OCI-LY3 (cell line): ENCODE data around the gene ZBTB49.
"Not testable (repeated sequence)": the region's sequence is repeated elsewhere in the genome, so short reads cannot be mapped to it uniquely, and the experiment has no call there.

Experiments
- H2AFZ ChIP-seq: fragments of 200-600, 300-600 bp; shearing (Covaris generic); 2 replicates; pipeline ENCODE4 v1.6.0; 2014; ENCODE audit warnings: antibody characterized with exemption, low read depth, low read length
- H3K27ac ChIP-seq: fragments of 200-600, 300-600 bp; sonication (generic); 2 replicates; pipeline ENCODE4 v1.5.1; 2014; ENCODE audit warnings: mild to moderate bottlenecking, low read length, moderate library complexity, mixed read lengths
- H3K27me3 ChIP-seq: fragments of 200-600, 300-600 bp; sonication (generic); 2 replicates; pipeline ENCODE4 v1.6.1; 2014; ENCODE audit warnings: low read depth, low read length, mixed read lengths
- H3K36me3 ChIP-seq: fragments of 200-600, 300-600 bp; sonication (generic); replicated peaks from 2 replicates; pipeline ENCODE3; 2014; ENCODE audit warnings: low read depth, low read length, mixed read lengths
- H3K4me1 ChIP-seq: fragments of 300-600, 200-600 bp; sonication (generic); 2 replicates; pipeline ENCODE4 v1.6.1; 2014; ENCODE audit warnings: low read length, mixed read lengths
- H3K4me2 ChIP-seq: fragments of 200-600, 300-600 bp; sonication (generic); 2 replicates; pipeline ENCODE4 v1.6.1; 2014; ENCODE audit warnings: low read length, mixed read lengths
- H3K4me3 ChIP-seq: fragments of 300-600, 200-600 bp; sonication (generic); 2 replicates; pipeline ENCODE4 v1.5.1; 2014; ENCODE audit warnings: antibody characterized with exemption, mild to moderate bottlenecking, low read length, moderate library complexity
- H3K79me2 ChIP-seq: fragments of 300-600, 200-600 bp; shearing (Covaris generic); 2 replicates; pipeline ENCODE4 v1.6.1; 2014; ENCODE audit warnings: mild to moderate bottlenecking, low read length, mixed read lengths
- H3K9ac ChIP-seq: fragments of 300-600, 200-600 bp; shearing (Covaris generic); 2 replicates; pipeline ENCODE4 v1.6.0; 2014; ENCODE audit warnings: mild to moderate bottlenecking, low read length, moderate library complexity
- H3K9me3 ChIP-seq: fragments of 200-600, 300-600 bp; shearing (Covaris generic); 2 replicates; pipeline ENCODE4 v1.6.1; 2014; ENCODE audit warnings: low read length, mixed read lengths; ENCODE audit not compliant: insufficient read depth
- H4K20me1 ChIP-seq: fragments of 200-600, 300-600 bp; sonication (generic); 2 replicates; pipeline ENCODE4 v1.6.1; 2016; ENCODE audit warnings: low read length, mixed read lengths; ENCODE audit not compliant: insufficient read depth
- CTCF ChIP-seq: fragments of 200-600, 300-600 bp; sonication (generic); IDR thresholded peaks from 2 replicates; pipeline ENCODE4 v1.5.1; 2014; ENCODE audit warnings: antibody characterized with exemption, low read length, low read depth
- EZH2phosphoT487 ChIP-seq: fragments of 200-600 bp; shearing (Covaris generic); IDR thresholded peaks from 2 replicates; pipeline ENCODE4 v1.6.1; 2018; ENCODE audit warnings: antibody characterized with exemption, mixed run types, low read depth

The ZBTB49 gene

DNA sequence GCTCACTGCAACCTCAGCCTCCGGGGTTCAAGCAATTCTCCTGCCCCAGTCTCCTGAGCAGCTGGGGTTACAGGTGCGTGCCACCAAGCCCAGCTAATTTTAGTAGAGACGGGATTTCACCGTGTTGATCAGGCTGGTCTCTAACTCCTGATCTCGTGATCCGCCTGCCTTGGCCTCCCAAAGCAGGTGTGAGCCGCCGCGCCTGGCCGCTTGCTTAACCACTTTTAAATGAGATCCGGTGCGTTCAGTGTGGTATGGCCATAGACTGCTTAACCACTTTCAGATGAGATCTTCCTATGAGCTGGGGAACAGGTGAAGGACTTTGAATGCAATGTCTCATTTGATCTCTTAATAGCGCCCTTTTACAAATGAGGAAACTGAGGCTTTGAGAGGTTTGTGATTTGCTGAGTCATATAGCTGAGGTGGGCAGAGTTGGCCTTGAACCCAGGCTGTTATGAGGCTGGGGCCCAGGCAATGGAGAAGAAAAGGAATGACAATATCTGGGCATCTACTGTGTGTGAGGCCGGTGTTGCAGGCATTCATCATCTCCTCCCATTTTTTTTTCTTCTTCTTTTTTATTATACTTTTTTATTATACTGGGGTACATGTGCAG is 55.0 kb downstream of the ZBTB49 start:
- Histone ChIP-seq H3K4me1 (peaks cover 65% of the 10 kb centered on the region), H3K27ac (peak overlapping the region; percentile 96), H3K4me3 (peak overlapping the region; percentile 90), H2AFZ (no peak overlapping the region), H3K27me3 (no peaks in the 10 kb centered on the region), H3K9ac (peak overlapping the region; percentile 97), H3K4me2 (peak overlapping the region; percentile 99), H3K79me2 (peaks cover 49% of the 10 kb centered on the region), H4K20me1 (peaks cover 13% of the 10 kb centered on the region; the same call in 1 of the 2 replicates), H3K36me3 (peaks cover 42% of the 10 kb centered on the region), H3K9me3 (no peaks in the 10 kb centered on the region)
- TF ChIP-seq EZH2phosphoT487: no peak
- TF ChIP-seq CTCF: no peak

- Histone ChIP-seq H3K4me1 (peaks cover 49% of the 10 kb centered on the region), H3K4me3 (no peak overlapping the region), H3K4me2 (no peak overlapping the region), H3K79me2 (peaks cover 42% of the 10 kb centered on the region), H3K36me3 (peaks cover 49% of the 10 kb centered on the region), H3K9ac (no peak overlapping the region), H2AFZ (no peak overlapping the region), H4K20me1 (peaks cover 15% of the 10 kb centered on the region; the same call in 1 of the 2 replicates), H3K27ac (no peak overlapping the region), H3K9me3 (no peaks in the 10 kb centered on the region), H3K27me3 (no peaks in the 10 kb centered on the region)
- TF ChIP-seq CTCF (no peak), EZH2phosphoT487 (no peak)
Measured at GRCh38 chr4:4347585-4347984, 57.5 kb downstream of the ZBTB49 start.

GRCh38 chr4:4348585-4348984 is 58.5 kb downstream of the ZBTB49 start:
- H3K9me3 ChIP-seq, H3K27me3 ChIP-seq, H3K4me3 ChIP-seq, H3K4me2 ChIP-seq, H2AFZ ChIP-seq, H3K9ac ChIP-seq, H3K27ac ChIP-seq: not testable (repeated sequence)
- Histone ChIP-seq H4K20me1 (peaks cover 21% of the 10 kb centered on the region; the same call in 1 of the 2 replicates), H3K79me2 (peaks cover 32% of the 10 kb centered on the region), H3K36me3 (peaks cover 57% of the 10 kb centered on the region), H3K4me1 (peaks cover 39% of the 10 kb centered on the region)

DNA sequence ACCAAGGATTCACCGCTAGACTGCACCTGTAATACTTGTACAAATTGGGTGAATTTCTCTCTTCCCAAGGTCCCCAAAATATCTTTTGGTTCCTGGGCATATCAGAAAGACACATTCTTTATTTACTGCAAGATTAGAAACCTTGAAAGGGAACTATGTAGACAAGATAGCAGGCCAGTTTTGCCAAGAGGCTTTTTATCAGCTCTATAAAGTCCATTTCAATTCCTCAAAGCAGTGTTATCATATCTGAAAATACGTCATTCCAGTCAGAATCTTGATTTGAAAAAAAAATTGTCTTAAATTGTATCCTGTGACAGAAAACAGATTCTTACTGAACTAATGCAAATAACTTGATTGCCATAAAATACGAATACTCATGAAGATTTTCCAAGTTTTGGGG is 59.8 kb downstream of the ZBTB49 start:
- Histone ChIP-seq H3K27me3 (no peaks in the 10 kb centered on the region), H4K20me1 (peaks cover 26% of the 10 kb centered on the region; the same call in 1 of the 2 replicates), H3K4me1 (peaks cover 27% of the 10 kb centered on the region), H3K4me2 (no peak overlapping the region), H3K9ac (no peak overlapping the region), H2AFZ (no peak overlapping the region), H3K79me2 (peaks cover 23% of the 10 kb centered on the region), H3K4me3 (no peak overlapping the region), H3K36me3 (peaks cover 58% of the 10 kb centered on the region), H3K9me3 (no peaks in the 10 kb centered on the region), H3K27ac (no peak overlapping the region)
- TF ChIP-seq EZH2phosphoT487 (no peak), CTCF (no peak)
